ENCODE results near the gene GRM5. TPM values are rescaled to one million over a fixed set of nuclear protein-coding genes. Genes with fewer than 3 reads are reported as not detected.
"Not testable (repeated sequence)": the region's sequence is repeated elsewhere in the genome, so short reads cannot be mapped to it uniquely, and the experiment has no call there.

GRM5 gene
- total RNA-seq, 1 donor from 2014 or later: not detected

GRCh38 chr11:88843766-88844426, 221.9 kb downstream of the GRM5 start:
- intact Hi-C loops (cut with DNase I); H3K4me1 ChIP-seq; H3K36me3 ChIP-seq; H3K9me3 ChIP-seq; H3K27me3 ChIP-seq; DNase-seq (ENCODE audit: extremely low spot score in 2 of 2); H3K27ac ChIP-seq; H3K4me3 ChIP-seq: not testable (repeated sequence)

- H3K27me3 ChIP-seq; H3K4me3 ChIP-seq; H3K27ac ChIP-seq; H3K9me3 ChIP-seq; DNase-seq (ENCODE audit: extremely low spot score in 2 of 2); H3K36me3 ChIP-seq; intact Hi-C loops (cut with DNase I); H3K4me1 ChIP-seq: not testable (repeated sequence)
Observed at GRCh38 chr11:88838139-88838538, 227.6 kb downstream of the GRM5 start.

- H3K36me3 ChIP-seq; H3K27me3 ChIP-seq; DNase-seq (ENCODE audit: extremely low spot score in 2 of 2); H3K9me3 ChIP-seq; H3K4me1 ChIP-seq; H3K4me3 ChIP-seq; intact Hi-C loops (cut with DNase I); H3K27ac ChIP-seq: not testable (repeated sequence)
Observed at GRCh38 chr11:88835709-88836108, 230.1 kb downstream of the GRM5 start.

GRCh38 chr11:88831303-88831890, 234.4 kb downstream of the GRM5 start:
- no peaks in the 10 kb centered on the region for H3K36me3 ChIP-seq
- intact Hi-C loops (cut with DNase I): no loop called here
- H3K4me3 ChIP-seq: no peak overlapping the region
- H3K27ac ChIP-seq: no peak overlapping the region
- TF ChIP-seq POLR2AphosphoS5 (IDR thresholded peaks at IDR 0.05; ENCODE audit: insufficient read depth in 1 of 2, low read depth in 1 of 2) (no peak), CTCF (IDR thresholded peaks at IDR 0.05) (no peak)
- no peak for DNase-seq (ENCODE audit: extremely low spot score in 2 of 2)
- H3K27me3 ChIP-seq: no peaks in the 10 kb centered on the region
- no peaks in the 10 kb centered on the region for H3K9me3 ChIP-seq
- no peaks in the 10 kb centered on the region for H3K4me1 ChIP-seq

- no peaks in the 10 kb centered on the region for H3K9me3 ChIP-seq
- no peak overlapping the region for H3K4me3 ChIP-seq
- intact Hi-C loops (cut with DNase I): no loop called here
- no peaks in the 10 kb centered on the region for H3K36me3 ChIP-seq
- no peak for DNase-seq (ENCODE audit: extremely low spot score in 2 of 2)
- no peak overlapping the region for H3K27ac ChIP-seq
- TF ChIP-seq CTCF (IDR thresholded peaks at IDR 0.05) (no peak), POLR2A (IDR thresholded peaks at IDR 0.05) (no peak), POLR2AphosphoS5 (IDR thresholded peaks at IDR 0.05; ENCODE audit: insufficient read depth in 1 of 2, low read depth in 1 of 2) (no peak)
- no peaks in the 10 kb centered on the region for H3K4me1 ChIP-seq
- no peaks in the 10 kb centered on the region for H3K27me3 ChIP-seq
Observed at GRCh38 chr11:88827018-88827676, 238.6 kb downstream of the GRM5 start.

GRCh38 chr11:88819616-88820015, 246.2 kb downstream of the GRM5 start:
- TF ChIP-seq POLR2AphosphoS5 (IDR thresholded peaks at IDR 0.05; ENCODE audit: insufficient read depth in 1 of 2, low read depth in 1 of 2) (no peak), POLR2A (IDR thresholded peaks at IDR 0.05) (no peak), CTCF (IDR thresholded peaks at IDR 0.05) (no peak)
- Histone ChIP-seq H3K4me3 (no peak overlapping the region), H3K4me1 (no peaks in the 10 kb centered on the region), H3K36me3 (no peaks in the 10 kb centered on the region), H3K27ac (no peak overlapping the region), H3K9me3 (no peaks in the 10 kb centered on the region), H3K27me3 (no peaks in the 10 kb centered on the region)
- DNase-seq (ENCODE audit: extremely low spot score in 2 of 2): no peak
- intact Hi-C loops (cut with DNase I): no loop called here

Measured in vagina (tissue), 2 donors.